HG02970 (cell line): ENCODE results near the gene KDM4E.
"Not testable (repeated sequence)": the region's sequence is repeated elsewhere in the genome, so short reads cannot be mapped to it uniquely, and the experiment has no call there.

ENCODE experiments used
- ATAC-seq: cut with Tn5 transposase; IDR thresholded peaks from one replicate; pipeline ENCODE4 v1.9.1; 2021; ENCODE audit warnings: mild to moderate bottlenecking, moderate library complexity, moderate number of reproducible peaks; ENCODE audit not compliant: unreplicated experiment, low FRiP score

The KDM4E gene

DNA sequence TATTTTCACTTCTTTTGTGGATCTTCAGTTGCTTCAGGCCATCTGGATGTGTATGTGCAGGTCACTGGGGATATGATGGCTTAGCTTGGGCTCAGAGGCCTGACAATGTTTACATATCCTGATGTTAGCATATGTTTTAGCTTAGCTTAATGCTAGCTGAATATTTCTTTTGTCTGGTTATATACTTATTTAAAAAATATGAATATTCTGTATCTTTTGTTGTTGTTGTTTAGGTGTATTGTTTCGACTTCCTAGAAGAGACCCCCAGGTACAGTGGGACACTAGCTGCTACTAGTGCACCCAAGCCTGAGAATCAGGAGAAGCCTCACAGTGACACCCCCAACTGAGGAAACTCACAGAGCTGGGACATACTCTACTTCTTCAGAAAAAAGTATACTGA lies at the start of gene KDM4E:
TSS of gene KDM4E (plus strand) at position 301 of the 400 bp plus-strand sequence. CDS start 300 bp downstream, outside the sequence.
- no peak for ATAC-seq

DNA sequence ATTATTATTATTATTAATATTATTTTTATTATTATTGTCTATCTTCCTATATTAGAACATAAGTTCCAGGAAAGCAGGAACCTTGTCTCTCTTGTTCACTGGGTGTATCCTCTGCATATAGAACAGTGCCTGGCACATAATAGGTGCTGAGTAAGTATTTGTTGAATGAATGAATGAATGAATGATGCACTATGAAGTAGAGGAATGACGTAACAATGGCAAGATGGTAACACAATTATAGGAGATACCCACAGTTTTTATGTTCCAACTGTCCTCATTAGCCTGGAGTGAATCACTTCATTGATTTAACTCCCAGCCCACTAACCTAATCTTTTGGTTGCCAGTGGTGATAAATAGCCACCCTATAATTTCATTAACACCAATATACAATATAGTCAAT lies 49.5 kb upstream of the KDM4E start:
- ATAC-seq = no peak

DNA sequence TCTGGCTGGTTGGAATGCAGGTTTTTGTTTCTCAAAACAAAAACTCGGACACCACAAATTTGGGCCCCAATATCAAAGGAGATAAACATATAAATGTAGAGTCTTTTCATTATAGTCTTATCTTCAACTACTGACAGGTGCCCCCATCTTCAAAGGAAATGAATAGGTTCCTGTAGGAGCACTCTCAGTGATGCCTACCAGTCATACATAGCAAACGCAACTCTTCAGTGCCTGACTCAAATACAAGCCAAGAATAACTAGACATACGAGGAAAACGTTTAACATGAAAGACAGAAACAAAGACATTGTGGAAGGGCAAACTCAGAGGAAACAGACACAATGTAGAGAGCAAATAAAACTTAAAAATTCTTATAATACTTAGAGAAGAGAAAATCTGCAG lies 37.7 kb upstream of the KDM4E start:
- ATAC-seq = no peak

DNA sequence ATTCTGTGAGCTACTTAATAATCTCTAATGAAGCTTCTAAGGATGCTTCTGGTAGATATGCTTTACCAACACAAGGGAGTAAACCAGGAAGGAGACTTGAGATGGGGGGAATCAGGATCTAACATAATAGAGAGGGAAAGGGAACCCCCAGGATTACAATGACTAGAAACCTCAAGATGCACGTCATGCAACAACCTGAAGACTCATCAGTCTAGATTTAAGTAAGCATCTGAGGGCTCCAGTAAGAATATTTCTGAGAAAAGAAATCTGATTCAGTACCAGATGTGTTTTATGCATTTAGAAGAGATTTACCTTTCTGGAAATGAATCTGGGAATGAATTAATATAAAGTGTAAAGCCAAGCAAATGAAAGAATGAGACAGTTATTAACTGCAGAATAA lies 36.3 kb upstream of the KDM4E start:
- ATAC-seq = no peak

DNA sequence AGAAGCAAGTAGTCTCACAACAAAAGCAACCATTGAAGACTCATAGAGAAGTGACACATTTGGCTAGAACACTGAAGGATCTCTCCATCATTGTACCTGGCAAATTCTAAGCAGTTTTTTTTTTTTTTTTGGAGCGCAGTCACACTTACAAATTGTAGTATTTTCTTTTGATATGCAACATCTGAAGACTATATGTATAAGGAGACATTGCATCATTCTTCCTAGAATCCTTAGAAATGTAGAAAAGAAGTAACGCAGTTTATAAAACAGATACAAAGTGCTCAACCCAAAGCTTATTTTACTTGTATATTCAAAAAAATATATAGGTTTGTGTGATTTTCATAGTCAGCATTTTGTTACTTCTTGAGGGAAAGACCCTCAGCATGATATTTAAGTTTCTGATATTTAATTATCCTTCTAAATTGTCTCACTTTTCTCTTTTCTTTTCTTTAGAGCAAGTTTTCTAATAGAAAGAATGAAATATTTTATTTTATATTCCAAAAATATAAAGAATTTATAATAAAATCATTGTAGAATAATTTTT lies 31.6 kb upstream of the KDM4E start:
- no peak for ATAC-seq

DNA sequence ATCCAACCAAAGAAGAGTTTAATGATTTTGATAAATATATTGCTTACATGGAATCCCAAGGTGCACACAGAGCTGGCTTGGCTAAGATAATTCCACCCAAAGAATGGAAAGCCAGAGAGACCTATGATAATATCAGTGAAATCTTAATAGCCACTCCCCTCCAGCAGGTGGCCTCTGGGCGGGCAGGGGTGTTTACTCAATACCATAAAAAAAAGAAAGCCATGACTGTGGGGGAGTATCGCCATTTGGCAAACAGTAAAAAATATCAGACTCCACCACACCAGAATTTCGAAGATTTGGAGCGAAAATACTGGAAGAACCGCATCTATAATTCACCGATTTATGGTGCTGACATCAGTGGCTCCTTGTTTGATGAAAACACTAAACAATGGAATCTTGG lies 27.6 kb upstream of the KDM4E start:
- no peak for ATAC-seq

DNA sequence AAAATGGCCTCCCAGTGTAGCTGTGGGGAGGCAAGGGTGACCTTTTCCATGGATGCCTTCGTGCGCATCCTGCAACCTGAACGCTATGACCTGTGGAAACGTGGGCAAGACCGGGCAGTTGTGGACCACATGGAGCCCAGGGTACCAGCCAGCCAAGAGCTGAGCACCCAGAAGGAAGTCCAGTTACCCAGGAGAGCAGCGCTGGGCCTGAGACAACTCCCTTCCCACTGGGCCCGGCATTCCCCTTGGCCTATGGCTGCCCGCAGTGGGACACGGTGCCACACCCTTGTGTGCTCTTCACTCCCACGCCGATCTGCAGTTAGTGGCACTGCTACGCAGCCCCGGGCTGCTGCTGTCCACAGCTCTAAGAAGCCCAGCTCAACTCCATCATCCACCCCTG lies 26.8 kb upstream of the KDM4E start:
- no peak for ATAC-seq

DNA sequence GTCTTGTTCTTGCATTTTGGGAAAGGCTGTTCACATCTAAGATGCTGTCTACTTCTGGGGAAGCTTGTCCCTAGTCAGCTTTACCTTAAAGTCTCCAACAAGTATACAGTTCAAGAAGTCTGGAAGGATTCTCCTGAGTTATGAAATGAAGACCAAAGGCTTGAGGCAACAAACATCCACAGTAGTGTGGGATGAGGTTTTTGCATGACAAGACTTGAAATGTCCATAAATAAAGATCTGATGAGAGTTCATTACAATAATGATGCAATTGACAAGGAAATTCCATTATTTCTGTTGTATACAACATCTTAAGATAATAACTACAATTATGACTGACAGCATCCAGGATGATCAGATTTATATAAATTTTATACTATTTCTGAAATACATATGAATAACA lies 21.3 kb upstream of the KDM4E start:
- no peak for ATAC-seq

DNA sequence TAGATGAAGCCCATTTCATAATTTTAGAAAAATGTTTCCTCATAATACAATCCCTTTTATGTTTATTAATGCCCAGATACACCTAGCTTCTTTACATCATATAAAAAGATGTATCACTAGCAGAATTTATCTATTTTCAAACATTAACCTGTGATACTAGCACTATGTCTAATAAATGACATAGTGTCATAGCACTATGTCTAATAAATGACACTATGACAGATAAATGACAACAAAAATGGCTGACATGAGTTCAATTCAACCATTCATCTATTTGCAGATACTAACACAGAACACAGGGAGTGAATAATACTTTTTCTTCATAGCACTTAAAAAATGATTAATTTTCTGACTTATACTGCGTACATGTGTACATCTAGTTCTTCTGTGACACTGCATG lies 19.4 kb upstream of the KDM4E start:
- ATAC-seq = no peak

DNA sequence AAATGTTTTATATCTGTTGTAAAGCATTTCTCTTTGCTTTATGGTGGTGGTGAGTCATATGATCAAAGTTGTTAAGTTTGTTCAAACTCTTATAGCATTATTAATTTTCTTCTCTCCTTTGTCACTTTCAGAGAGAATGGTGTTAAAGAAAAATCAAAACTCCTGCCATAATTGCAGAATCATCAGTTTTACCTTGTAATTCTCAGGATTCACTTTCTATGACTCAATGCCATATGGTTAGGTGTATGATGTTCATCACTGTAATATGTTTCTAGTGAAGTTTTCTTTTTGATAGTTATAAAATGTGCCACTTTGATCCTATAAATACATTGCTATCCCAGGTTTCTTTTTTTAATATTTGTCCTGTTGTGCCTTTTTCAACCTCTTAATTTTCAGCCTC lies 13.7 kb upstream of the KDM4E start:
- ATAC-seq = no peak

DNA sequence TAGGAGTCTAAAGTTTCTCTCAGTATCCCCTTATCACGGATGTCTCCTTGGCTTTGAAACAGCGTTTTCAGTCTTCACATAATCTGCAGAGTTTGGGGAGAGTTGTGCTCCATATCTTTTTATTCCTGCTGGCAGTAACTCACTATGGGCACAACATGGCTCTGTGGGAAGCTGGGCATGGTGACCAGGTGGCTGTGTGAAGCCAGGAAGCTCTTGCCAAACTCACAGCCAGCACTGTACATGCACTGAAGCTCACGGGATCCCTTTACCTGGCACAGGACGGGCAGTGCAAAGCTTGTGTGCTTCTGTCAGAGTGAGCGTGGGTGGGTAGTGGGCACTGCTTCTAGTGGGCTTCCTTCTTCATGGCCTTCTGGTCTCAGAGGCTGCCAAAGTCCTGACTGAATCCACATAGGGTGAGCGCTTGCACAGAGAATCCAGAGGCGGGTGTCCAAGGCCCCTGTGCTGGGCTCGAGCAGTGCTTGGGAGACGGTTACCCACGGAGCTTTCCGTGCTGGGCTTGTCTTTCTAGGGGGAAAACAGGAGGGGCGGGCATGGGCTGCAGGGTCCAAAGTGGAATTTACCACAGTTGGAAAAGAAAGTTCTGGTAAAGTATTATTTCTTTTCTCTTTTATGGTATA lies 10.8 kb upstream of the KDM4E start:
- ATAC-seq = no peak

DNA sequence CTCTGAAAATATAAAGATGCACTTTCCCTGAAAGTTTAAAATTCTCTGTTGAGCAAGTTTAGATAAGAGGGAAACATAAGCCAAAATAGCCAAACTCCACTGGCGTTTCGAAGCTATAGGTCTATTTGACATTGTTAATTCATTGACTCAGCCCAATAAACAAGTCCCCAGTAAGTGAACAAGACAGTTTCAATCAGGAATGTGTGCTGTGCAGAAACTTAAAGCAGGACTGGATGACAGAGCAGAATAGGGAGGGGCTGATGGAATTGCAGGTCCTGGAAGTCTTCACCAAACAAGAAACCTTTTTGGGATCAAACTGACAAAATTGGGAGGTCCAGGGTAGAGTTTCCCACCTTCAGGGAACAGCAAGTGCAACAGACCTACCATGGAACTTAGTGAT lies 8.9 kb upstream of the KDM4E start:
- no peak for ATAC-seq

DNA sequence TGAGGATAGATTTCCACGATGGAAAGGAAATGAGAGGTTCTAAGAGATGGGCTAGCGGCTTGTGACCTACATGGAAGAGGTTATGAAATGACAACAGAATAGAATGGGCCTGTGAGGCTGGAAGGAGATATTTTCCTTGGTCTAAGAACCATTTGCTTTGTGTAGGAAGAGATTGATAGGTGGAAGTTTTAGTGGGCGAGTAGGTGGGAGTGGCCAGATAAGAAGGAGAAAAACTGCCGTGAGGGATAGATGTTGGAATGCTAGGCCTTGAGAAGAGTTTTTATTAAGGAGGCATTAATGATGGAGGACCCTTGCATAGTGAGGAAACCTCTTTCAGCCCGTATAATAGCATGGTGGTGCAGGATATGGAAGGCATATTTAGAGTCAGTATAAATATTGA lies 3.6 kb upstream of the KDM4E start:
- not testable (repeated sequence) for ATAC-seq

DNA sequence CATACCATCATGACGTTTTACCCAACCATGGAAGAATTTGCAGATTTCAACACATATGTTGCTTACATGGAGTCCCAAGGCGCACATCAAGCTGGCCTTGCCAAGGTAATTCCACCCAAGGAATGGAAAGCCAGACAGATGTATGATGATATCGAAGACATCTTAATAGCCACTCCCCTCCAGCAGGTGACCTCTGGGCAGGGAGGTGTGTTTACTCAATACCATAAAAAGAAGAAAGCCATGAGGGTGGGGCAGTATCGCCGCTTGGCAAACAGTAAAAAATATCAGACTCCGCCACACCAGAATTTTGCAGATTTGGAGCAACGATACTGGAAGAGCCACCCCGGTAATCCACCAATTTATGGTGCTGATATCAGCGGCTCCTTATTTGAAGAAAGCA lies 536 bp downstream of the KDM4E start:
- not testable (repeated sequence) for ATAC-seq

DNA sequence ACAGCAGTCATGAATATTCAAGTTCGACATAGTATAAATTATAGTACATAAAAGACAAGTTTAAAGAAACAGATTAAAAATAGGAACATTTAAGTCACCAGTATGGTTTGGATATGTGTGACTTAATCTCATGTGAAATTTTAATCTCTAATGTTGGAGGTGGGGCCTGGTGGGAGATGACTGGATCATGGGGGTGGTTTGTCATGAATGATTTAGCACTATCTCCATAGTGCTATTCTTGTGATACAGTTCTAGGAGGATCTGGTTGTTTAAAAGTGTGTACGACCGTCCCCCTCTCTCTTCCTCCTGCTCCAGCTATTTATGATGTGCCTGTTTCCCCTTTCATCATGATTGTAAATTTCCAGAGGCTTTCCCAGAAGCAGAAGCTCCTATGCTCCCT lies 3.3 kb downstream of the KDM4E start:
- ATAC-seq = no peak

DNA sequence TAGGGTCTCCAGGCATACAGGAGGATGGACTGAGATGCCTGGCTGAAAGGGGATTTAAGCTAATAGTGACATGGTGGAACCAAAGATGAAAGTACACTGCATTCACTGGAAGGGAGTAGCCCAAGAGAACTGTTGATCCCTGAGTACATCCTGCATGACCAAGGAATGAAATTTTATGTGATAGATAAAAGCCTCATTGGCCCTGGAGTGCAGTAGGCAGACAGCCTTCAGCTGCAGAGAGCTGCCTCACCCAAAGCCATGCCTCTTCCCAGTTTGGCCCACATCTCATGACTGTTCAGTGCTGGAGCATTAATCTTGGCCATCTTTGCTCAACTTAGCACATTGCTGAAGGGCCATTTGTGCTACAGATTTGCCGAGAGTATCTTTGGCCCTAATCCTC lies 8.0 kb downstream of the KDM4E start:
- no peak for ATAC-seq

DNA sequence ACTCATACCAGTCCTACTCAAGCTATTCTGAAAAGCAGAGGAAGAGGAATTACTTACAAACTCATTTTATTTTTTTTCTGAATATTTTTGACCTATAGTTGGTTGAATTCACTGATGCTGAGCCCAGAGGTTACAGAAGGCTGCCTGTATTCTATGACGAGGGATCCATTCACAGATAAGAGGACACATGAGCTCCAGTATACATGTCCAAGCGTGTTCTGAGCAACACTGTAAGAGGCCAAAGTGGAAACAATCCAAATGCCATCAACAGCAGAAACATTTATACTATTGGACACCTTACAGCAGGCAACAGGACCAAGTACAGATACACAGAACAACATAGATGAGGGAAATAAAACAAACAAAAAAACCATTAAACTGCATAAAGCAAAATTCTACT lies 10.3 kb downstream of the KDM4E start:
- no peak for ATAC-seq

DNA sequence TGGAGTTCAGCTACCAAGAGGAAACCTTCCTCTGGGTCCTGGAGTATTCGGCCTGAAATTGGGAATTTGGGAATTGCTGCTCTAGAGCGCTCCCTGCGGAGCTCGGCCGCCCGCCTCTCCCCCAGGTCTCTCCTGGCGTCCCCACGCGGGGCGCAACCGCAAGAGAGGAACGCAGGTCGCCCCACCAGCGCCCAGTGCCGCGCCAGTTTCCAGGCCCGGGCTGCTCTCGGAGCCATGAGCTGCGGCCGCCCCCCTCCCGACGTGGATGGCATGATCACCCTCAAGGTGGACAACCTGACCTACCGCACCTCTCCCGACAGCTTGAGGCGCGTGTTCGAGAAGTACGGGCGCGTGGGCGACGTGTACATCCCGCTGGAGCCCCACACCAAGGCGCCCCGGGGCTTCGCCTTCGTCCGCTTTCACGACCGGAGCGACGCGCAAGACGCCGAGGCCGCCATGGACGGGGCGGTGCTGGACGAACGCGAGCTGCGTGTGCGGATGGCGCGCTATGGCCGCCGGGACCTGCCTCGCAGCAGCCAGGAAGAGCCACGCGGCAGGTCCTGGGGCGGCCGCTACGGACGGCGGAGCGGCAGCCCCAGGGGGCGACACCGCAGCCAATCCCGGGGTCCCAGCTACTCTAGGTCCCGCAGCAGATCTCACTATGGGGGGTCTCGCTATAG lies 12.4 kb downstream of the KDM4E start:
- not testable (repeated sequence) for ATAC-seq

DNA sequence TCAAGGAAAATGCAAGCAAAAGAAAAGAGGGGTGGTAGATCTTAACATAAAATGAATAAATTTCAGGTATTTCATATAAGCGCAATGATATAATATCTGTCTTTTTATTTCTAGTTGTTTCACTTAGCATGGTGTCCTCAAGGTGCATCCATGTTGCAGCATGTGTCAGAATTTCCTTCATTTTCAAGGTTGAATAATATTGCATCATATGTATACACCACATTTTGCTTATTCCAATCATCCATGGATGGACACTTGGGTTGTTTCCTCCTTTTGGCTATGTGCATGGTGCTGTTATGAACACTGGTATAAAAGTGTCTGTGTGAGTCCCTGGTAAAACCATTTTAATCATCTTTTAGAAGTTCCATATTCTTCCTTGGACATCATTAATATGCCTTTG lies 17.2 kb downstream of the KDM4E start:
- ATAC-seq = no peak

DNA sequence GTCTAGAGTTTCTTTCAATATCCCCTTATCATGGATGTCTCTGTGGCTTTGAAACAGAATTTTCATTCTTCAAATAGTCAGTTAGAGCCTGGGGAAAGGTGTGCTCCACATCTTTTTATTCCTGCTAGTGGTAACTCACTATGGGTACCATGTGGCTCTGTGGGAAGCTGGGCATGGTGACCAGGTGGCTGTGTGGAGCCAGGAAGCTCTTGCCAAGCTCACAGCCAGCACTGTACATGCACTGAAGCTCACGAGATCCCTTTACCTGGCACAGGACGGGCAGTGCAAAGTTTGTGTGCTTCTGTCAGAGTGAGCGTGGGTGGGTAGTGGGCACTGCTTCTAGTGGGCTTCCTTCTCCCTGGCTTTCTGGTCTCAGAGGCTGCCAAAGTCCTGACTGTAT lies 17.8 kb downstream of the KDM4E start:
- ATAC-seq = no peak

DNA sequence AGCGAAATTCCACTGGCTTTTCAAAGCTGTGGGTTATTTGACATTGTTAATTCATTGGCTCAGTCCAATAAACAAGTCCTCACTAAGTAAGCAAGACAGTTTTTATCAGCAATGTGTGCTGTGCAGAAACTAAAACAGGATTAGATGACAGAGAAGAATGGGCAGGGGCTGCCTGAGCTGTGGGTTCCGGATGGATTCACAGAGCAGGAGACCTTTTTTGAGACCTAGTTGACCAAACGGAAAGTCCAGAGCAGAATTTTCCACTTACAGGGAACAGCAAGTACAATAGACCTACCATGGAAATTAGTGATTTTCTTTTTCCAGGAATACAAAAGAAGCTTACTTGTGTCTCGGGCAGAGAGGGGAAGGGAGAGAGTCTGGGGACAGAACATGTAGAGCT lies 19.0 kb downstream of the KDM4E start:
- no peak for ATAC-seq

DNA sequence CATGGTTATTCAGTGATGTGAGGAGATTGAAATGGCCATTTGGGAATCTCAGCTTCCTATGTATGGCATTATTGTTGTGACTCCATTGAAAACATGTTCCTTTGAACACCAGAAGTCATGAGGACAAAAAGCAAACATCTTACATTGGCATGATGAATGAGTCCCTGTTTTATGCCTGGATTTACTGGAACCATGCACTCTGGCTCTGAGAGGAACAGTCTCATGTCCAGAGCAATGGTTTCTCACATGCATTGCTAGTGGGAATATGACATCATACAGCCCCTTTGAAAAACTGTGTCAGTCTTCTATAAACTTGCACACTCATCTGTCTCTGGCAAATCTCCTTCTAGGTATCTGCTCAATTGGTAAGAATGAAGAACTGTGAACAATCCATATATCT lies 20.8 kb downstream of the KDM4E start:
- ATAC-seq = no peak
